Measurements from ENCODE around the gene ERCC5.

Gene ERCC5

GRCh38 chr13:102879793-102880499 is 34.1 kb downstream of the ERCC5 start:
- in situ Hi-C loops (cut with MboI; ENCODE audit: low sequenced_read_pairs): no loop called here

- in situ Hi-C loops (cut with MboI; ENCODE audit: low sequenced_read_pairs): no loop called here
Observed at GRCh38 chr13:102881819-102882686, 36.2 kb downstream of the ERCC5 start.

- in situ Hi-C loops (cut with MboI; ENCODE audit: low sequenced_read_pairs): no loop called here
Observed at GRCh38 chr13:102892503-102892902, 46.7 kb downstream of the ERCC5 start.

GRCh38 chr13:102897371-102898138 is 51.7 kb downstream of the ERCC5 start:
- in situ Hi-C loops (cut with MboI; ENCODE audit: low sequenced_read_pairs): no loop called here

GRCh38 chr13:102900193-102900608 is 54.4 kb downstream of the ERCC5 start:
- in situ Hi-C loops (cut with MboI; ENCODE audit: low sequenced_read_pairs): no loop called here

GRCh38 chr13:102901056-102901455 is 55.2 kb downstream of the ERCC5 start:
- in situ Hi-C loops (cut with MboI; ENCODE audit: low sequenced_read_pairs): no loop called here

- in situ Hi-C loops (cut with MboI; ENCODE audit: low sequenced_read_pairs): no loop called here
Observed at GRCh38 chr13:102901615-102902305, 55.9 kb downstream of the ERCC5 start.

- in situ Hi-C loops (cut with MboI; ENCODE audit: low sequenced_read_pairs): no loop called here
Observed at GRCh38 chr13:102902789-102903347, 57.0 kb downstream of the ERCC5 start.

- in situ Hi-C loops (cut with MboI; ENCODE audit: low sequenced_read_pairs): no loop called here
Observed at GRCh38 chr13:102903659-102904407, 58.0 kb downstream of the ERCC5 start.

- in situ Hi-C loops (cut with MboI; ENCODE audit: low sequenced_read_pairs): no loop called here
Observed at GRCh38 chr13:102904408-102904862, 58.6 kb downstream of the ERCC5 start.

- in situ Hi-C loops (cut with MboI; ENCODE audit: low sequenced_read_pairs): no loop called here
Observed at GRCh38 chr13:102905905-102906771, 60.3 kb downstream of the ERCC5 start.

GRCh38 chr13:102907016-102907756 is 61.4 kb downstream of the ERCC5 start:
- in situ Hi-C loops (cut with MboI; ENCODE audit: low sequenced_read_pairs): no loop called here

- in situ Hi-C loops (cut with MboI; ENCODE audit: low sequenced_read_pairs): no loop called here
Observed at GRCh38 chr13:102907886-102908515, 62.2 kb downstream of the ERCC5 start.

- in situ Hi-C loops (cut with MboI; ENCODE audit: low sequenced_read_pairs): no loop called here
Observed at GRCh38 chr13:102909971-102910370, 64.1 kb downstream of the ERCC5 start.

GRCh38 chr13:102911336-102911735 is 65.5 kb downstream of the ERCC5 start:
- in situ Hi-C loops (cut with MboI; ENCODE audit: low sequenced_read_pairs): no loop called here

GRCh38 chr13:102912599-102912998 is 66.8 kb downstream of the ERCC5 start:
- in situ Hi-C loops (cut with MboI; ENCODE audit: low sequenced_read_pairs): no loop called here

- in situ Hi-C loops (cut with MboI; ENCODE audit: low sequenced_read_pairs): no loop called here
Observed at GRCh38 chr13:102913914-102914313, 68.1 kb downstream of the ERCC5 start.

Measured in HL-60/S4 treated with retinoic acid at 250 ng/mL for 4 days and 3 days (cell line).